ENCODE data around the gene STMN3.
"Not testable (repeated sequence)": the region's sequence is repeated elsewhere in the genome, so short reads cannot be mapped to it uniquely, and the experiment has no call there.

Gene STMN3

GRCh38 chr20:63602321-63602720 is 50.9 kb downstream of the STMN3 start:
- no peak for DNase-seq

- DNase-seq: not testable (repeated sequence)
These were observed 51.5 kb downstream of the STMN3 start for GRCh38 chr20:63601679-63602078.

GRCh38 chr20:63599396-63600050 is 53.7 kb downstream of the STMN3 start:
- DNase-seq: no peak

- no peak for DNase-seq
These were observed 54.5 kb downstream of the STMN3 start for GRCh38 chr20:63598479-63599395.

DNA sequence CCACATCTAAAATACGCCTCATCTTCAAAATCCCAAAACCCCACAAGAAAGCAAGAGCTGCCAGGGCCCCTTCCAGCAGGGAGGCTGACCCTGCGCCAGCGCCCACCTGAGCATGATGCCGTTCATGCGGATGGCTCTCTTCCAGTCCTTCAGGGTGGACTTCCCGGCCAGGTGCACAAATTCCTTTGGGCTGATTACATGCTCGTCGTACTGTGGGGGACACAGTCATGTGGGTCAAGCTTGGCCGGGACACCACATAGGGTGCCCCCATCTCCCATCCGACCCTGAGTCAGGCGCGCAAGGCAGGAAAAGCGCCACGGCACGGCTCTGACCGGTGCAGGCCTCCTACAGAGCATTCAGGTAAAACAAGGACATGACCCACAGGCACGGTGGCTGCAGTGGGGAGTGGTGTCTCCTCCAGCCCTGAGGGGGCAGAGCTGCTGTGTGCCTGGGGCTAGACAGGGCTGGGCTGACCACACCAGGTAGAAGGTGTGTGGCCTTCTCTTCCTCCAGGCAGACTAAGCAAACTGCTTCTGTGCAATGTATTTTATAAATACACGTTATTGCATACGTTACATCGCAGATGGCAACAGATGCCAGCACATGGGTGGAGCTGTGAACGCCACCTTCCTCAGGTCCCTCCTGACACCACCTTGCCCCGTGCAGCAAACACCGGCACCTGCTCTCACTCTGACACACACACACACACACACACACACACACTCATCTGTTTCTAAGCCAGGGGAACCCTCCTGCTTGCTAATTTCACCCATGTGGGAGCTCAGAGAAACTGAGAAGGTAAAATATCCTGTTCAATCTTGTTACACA is 55.4 kb downstream of the STMN3 start:
- no peak for DNase-seq

DNA sequence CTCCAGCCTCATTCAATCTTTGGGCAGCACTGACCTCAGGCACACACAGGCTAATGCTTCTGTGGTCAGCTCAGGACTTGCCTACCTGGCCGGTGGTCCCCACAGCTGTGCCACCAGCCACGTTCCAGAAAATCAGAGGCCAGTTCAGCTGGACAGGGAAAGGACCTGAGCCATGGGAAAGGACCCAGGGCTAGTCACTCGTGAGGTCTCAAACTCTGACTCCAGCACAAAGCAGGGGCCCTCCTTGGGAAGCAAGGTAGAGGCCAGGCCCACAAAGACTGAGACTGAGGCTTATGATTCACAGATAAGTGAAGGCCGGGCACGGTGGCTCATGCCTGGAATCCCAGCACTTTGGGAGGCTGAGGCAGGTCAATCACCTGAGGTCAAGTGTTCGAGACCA is 56.8 kb downstream of the STMN3 start:
- DNase-seq: no peak

DNA sequence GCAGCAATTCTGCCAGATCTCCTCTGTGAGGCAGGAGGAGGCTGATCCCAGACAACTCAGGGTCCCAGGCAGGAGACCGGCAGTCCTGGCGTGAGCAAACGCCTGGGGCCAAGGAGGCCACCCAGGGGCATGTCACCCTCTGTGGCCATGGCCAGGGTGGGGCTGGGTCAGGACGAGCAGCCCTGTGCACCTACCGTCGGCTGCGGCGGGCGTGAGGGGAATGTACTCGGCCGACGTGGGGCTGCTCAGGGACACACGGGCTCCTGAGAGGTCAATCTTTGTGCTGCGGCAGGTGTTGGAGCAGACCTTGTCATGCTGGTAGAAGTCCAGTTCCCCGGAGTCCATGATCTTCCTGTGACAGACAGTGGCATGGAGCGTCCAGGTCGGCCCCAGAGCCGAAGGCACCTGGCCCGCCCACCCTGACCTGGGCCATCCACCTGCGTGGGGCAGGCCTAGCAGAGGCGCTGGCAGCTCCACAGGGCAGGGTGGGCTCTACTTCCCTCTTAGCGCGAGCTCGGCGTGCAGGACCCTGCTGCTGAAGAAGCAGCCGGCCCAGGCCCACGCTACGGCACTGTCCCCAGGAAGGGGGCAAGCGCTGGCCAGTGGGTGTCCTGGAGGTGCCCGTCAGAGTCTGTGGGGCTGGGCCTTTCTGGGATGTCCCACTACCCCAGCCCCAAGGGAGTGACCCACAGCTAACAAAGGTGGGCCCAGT is 57.7 kb downstream of the STMN3 start:
- DNase-seq: no peak

GRCh38 chr20:63594043-63594561 is 59.1 kb downstream of the STMN3 start:
- no peak for DNase-seq

- DNase-seq: no peak
These were observed 60.6 kb downstream of the STMN3 start for GRCh38 chr20:63592661-63593060.

DNA sequence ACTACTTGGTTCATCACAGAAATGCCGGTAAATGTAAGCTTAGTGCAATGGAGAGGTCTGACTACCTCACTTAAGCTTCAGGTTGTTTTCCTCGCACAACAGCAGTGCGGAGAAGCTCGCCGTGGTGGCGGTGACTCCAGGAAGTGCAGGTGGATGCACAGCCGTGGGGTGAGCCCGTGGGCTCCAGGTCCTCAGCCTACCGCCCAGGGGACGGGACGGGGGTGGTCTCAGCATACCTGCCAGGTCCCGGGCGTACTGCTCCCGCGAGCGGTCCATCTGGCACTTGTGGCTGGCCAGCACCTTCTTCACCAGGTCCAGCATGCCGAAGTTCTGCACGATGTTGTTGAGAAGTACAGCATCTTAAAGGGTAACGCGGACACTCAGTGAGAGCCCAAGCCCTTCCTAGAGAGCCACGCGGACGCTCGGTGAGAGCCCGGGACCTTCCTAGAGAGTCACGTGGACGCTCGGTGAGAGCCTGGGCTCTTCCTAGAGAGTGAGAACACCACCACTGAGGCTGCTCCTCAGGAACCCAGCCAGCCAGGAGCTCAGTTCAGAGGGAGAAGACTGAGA is 61.4 kb downstream of the STMN3 start:
- DNase-seq: no peak

- DNase-seq: no peak
These were observed 62.1 kb downstream of the STMN3 start for GRCh38 chr20:63591147-63591533.

DNA sequence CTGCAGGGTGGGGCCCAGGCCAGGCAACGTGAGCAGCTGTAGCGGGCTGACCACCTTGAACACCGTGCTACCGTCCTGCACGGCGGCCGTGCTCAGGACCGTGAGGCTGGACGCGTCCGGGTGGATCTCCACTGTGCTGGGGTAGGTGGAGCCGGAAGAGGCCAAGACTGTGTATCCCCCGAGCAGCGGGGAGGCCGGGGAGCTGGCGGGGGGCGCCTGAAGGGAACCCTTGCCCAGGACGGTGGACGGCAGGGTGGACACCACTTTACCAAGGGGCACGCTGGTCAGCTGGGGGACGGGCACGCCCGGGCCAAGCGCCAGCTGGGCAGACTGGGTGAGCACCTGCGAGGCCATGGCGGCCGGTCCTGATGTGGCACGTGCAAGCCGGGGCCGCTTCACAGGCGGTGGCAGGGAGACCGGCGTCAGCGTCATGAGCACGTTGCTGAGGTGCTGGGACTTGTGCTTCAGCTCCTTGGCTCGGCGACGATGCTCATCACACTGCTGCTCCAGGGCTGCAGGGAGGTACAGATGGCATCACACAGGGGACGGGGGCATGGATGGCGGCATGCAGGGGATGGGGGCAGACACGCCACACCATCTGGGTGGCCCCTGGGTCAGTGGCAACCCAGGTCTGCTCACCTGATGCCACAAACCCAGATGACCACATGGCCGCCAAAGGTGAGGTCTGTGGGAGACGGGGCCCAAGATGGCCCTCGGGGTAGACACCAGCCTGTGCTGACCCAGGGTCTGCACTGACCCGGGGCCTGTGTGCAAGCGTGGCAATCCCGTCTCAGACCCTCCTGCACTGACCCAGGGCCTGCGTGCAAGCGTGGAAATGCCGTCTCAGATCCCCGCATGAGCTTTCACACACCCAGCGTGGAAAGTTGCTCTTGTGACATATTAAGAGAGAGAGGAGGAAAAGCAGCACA is 62.7 kb downstream of the STMN3 start:
- no peak for DNase-seq
